ENCODE measurements around the gene ENTR1.

DNA sequence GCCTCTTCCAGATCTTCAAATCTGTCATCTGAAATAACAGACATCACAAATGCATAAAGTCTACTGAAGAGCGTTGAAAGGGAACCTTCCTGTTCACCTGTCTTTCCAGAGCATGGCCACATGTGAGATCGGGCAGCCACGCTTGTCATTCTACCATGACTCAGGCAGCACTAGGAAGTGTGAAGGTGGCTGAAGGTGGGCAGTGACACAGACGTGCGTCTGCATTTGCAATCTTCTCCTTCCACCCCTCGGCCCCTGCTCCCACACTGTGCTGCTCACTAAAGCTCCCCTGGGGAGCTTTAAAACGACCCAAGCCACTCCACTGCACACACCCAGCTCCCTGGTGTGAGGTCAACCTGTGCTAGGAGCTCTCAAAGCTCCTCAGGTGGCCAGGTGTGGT is 2.5 kb downstream of the ENTR1 start:
- TF ChIP-seq, protein P1, sequence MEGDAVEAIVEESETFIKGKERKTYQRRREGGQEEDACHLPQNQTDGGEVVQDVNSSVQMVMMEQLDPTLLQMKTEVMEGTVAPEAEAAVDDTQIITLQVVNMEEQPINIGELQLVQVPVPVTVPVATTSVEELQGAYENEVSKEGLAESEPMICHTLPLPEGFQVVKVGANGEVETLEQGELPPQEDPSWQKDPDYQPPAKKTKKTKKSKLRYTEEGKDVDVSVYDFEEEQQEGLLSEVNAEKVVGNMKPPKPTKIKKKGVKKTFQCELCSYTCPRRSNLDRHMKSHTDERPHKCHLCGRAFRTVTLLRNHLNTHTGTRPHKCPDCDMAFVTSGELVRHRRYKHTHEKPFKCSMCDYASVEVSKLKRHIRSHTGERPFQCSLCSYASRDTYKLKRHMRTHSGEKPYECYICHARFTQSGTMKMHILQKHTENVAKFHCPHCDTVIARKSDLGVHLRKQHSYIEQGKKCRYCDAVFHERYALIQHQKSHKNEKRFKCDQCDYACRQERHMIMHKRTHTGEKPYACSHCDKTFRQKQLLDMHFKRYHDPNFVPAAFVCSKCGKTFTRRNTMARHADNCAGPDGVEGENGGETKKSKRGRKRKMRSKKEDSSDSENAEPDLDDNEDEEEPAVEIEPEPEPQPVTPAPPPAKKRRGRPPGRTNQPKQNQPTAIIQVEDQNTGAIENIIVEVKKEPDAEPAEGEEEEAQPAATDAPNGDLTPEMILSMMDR (IDR thresholded peaks at IDR 0.05) = no peak
- TF ChIP-seq EP300 (IDR thresholded peaks at IDR 0.05) = no peak
- no peak for TF ChIP-seq POLR2A (IDR thresholded peaks at IDR 0.05)
